ENCODE data around the gene GSK3B. TPM values are rescaled to one million over a fixed set of nuclear protein-coding genes. Genes with fewer than 3 reads are reported as not detected.

The GSK3B gene
- total RNA-seq, 2 donors from 2014 or later, result 57.3 to 59.8 TPM

- Mint-ChIP-seq H3K36me3 (ENCODE audit: low read depth) (peaks cover 19% of the 10 kb centered on the region), H3K4me1 (no peaks in the 10 kb centered on the region), H3K27ac (no peak overlapping the region), H3K9me3 (peaks cover 6% of the 10 kb centered on the region), H3K4me3 (no peak overlapping the region), H3K27me3 (ENCODE audit: insufficient read depth) (no peaks in the 10 kb centered on the region)
- no peak overlapping the region for H3K4me3 ChIP-seq (ENCODE audit: low read length)
- 96 to 100% methylated on average over 3 to 7 of the region's 7 CpGs for WGBS, 2 experiments (ENCODE audit: insufficient coverage in 1 of 2, insufficient read length in 1 of 2)
- no peak overlapping the region for H3K27ac ChIP-seq (ENCODE audit: low read depth, low read length)
- peaks cover 6% of the 10 kb centered on the region for H3K36me3 ChIP-seq (ENCODE audit: control insufficient read depth, insufficient read depth, low read length)
- no peak overlapping the region for H3K9ac ChIP-seq (ENCODE audit: extremely low read depth, low read length, poor library complexity, severe bottlenecking)
- peaks cover 9% of the 10 kb centered on the region for H3K9me3 ChIP-seq (ENCODE audit: control insufficient read depth, low read length)
- no peak for DNase-seq
- H3K27me3 ChIP-seq (ENCODE audit: control insufficient read depth, insufficient read depth, low read length, poor library complexity, severe bottlenecking), result no peaks in the 10 kb centered on the region
- TF ChIP-seq CTCF (conservative IDR thresholded peaks at IDR 0.05), result no peak
- no peaks in the 10 kb centered on the region for H3K4me1 ChIP-seq (ENCODE audit: control insufficient read depth, insufficient read depth, low read length)
Measured at GRCh38 chr3:119967353-119968006, 126.8 kb downstream of the GSK3B start.

- no peak overlapping the region for H3K27ac Mint-ChIP-seq
- H3K9me3 Mint-ChIP-seq, result peaks cover 4% of the 10 kb centered on the region
- TF ChIP-seq CTCF (conservative IDR thresholded peaks at IDR 0.05), result no peak
- peaks cover 17% of the 10 kb centered on the region for H3K36me3 Mint-ChIP-seq (ENCODE audit: low read depth)
- Histone ChIP-seq H3K9ac (ENCODE audit: extremely low read depth, low read length, poor library complexity, severe bottlenecking) (no peak overlapping the region), H3K36me3 (ENCODE audit: control insufficient read depth, insufficient read depth, low read length) (peaks cover 6% of the 10 kb centered on the region), H3K9me3 (ENCODE audit: control insufficient read depth, low read length) (peaks cover 6% of the 10 kb centered on the region), H3K4me3 (ENCODE audit: low read length) (no peak overlapping the region), H3K4me1 (ENCODE audit: control insufficient read depth, insufficient read depth, low read length) (no peaks in the 10 kb centered on the region), H3K27ac (ENCODE audit: low read depth, low read length) (no peak overlapping the region), H3K27me3 (ENCODE audit: control insufficient read depth, insufficient read depth, low read length, poor library complexity, severe bottlenecking) (no peaks in the 10 kb centered on the region)
- no peaks in the 10 kb centered on the region for H3K4me1 Mint-ChIP-seq
- no peak overlapping the region for H3K4me3 Mint-ChIP-seq
- H3K27me3 Mint-ChIP-seq (ENCODE audit: insufficient read depth), result no peaks in the 10 kb centered on the region
- no peak for DNase-seq
- WGBS, 2 experiments (ENCODE audit: insufficient coverage in 1 of 2, insufficient read length in 1 of 2), result 0% methylated on average over 1 of the region's 1 CpG; no CpG with 5 or more reads in 1 of the 2 experiments
Measured at GRCh38 chr3:119965692-119966091, 128.6 kb downstream of the GSK3B start.

GRCh38 chr3:119964294-119964693, 130.0 kb downstream of the GSK3B start:
- peaks cover 6% of the 10 kb centered on the region for H3K9me3 ChIP-seq (ENCODE audit: control insufficient read depth, low read length)
- H3K27me3 Mint-ChIP-seq (ENCODE audit: insufficient read depth), result no peaks in the 10 kb centered on the region
- 97% methylated on average over 2 of the region's 2 CpGs; no CpG with 5 or more reads in 1 of the 2 experiments for WGBS, 2 experiments (ENCODE audit: insufficient coverage in 1 of 2, insufficient read length in 1 of 2)
- no peak overlapping the region for H3K4me3 ChIP-seq (ENCODE audit: low read length)
- peaks cover 4% of the 10 kb centered on the region for H3K9me3 Mint-ChIP-seq
- no peak for TF ChIP-seq CTCF (conservative IDR thresholded peaks at IDR 0.05)
- no peaks in the 10 kb centered on the region for H3K4me1 Mint-ChIP-seq
- no peak overlapping the region for H3K4me3 Mint-ChIP-seq
- H3K27ac ChIP-seq (ENCODE audit: low read depth, low read length), result no peak overlapping the region
- no peak for DNase-seq
- peaks cover 11% of the 10 kb centered on the region for H3K36me3 Mint-ChIP-seq (ENCODE audit: low read depth)
- no peaks in the 10 kb centered on the region for H3K4me1 ChIP-seq (ENCODE audit: control insufficient read depth, insufficient read depth, low read length)
- H3K9ac ChIP-seq (ENCODE audit: extremely low read depth, low read length, poor library complexity, severe bottlenecking), result no peak overlapping the region
- H3K36me3 ChIP-seq (ENCODE audit: control insufficient read depth, insufficient read depth, low read length), result peaks cover 6% of the 10 kb centered on the region
- no peaks in the 10 kb centered on the region for H3K27me3 ChIP-seq (ENCODE audit: control insufficient read depth, insufficient read depth, low read length, poor library complexity, severe bottlenecking)
- H3K27ac Mint-ChIP-seq, result no peak overlapping the region
